ENCODE data around the gene TNFAIP8L1. TPM values are rescaled to one million over a fixed set of nuclear protein-coding genes. Genes with fewer than 3 reads are reported as not detected.
"Not testable (repeated sequence)": the region's sequence is repeated elsewhere in the genome, so short reads cannot be mapped to it uniquely, and the experiment has no call there.

Gene TNFAIP8L1
- 12.5 and 13.5 TPM in 2 replicates for total RNA-seq

DNA sequence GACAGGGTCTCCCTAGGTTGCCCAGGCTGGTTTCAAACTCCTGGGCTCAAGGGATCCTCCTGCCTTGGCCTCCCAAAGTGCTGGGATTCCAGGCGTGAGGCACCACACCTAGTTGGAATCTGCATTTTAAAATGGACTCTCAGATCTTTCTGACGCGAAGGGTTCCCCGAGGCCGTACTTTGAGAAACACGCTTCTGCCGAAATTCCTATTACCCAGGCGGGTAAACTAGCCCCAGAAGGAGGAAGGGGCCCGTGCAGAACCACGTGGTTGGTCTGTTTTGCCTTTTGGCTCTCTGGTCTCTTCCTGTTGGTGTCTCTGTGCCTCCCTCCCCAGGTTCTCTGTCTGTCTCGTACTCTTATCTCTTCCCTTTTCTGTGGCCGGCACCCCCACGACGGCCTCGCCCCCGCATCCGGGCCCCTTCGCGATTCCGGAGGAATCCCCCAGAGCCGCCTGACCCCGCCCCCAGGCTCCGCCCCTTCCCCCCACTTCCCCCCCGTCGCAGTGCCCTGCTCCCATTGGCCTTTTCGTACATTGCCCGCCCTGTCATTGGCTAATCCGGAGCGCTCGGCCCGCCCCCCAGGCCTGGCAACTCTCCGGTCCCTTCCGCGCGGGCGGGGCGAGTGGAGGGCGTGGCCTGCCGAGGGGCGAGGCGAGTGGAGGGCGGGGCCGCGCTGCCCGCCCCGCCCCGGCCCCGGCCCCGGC lies at the start of gene TNFAIP8L1:
TSS of gene TNFAIP8L1 (plus strand) at position 689 of the 703 bp plus-strand sequence. CDS start 12,354 bp downstream, outside the sequence.
- intact Hi-C loops (cut with micrococcal nuclease) = loop anchor here (1.0 to 5.0 kb wide), 3 partner anchors 31 to 167 kb away; partner anchors contain the start of genes HDGFL2, MYDGF and SEMA6B
- Mint-ChIP-seq H3K36me3 (ENCODE audit: low read depth) (peaks cover 10% of the 10 kb centered on the region), H3K27ac (peak within 1 kb of the TSS; percentile 94)

DNA sequence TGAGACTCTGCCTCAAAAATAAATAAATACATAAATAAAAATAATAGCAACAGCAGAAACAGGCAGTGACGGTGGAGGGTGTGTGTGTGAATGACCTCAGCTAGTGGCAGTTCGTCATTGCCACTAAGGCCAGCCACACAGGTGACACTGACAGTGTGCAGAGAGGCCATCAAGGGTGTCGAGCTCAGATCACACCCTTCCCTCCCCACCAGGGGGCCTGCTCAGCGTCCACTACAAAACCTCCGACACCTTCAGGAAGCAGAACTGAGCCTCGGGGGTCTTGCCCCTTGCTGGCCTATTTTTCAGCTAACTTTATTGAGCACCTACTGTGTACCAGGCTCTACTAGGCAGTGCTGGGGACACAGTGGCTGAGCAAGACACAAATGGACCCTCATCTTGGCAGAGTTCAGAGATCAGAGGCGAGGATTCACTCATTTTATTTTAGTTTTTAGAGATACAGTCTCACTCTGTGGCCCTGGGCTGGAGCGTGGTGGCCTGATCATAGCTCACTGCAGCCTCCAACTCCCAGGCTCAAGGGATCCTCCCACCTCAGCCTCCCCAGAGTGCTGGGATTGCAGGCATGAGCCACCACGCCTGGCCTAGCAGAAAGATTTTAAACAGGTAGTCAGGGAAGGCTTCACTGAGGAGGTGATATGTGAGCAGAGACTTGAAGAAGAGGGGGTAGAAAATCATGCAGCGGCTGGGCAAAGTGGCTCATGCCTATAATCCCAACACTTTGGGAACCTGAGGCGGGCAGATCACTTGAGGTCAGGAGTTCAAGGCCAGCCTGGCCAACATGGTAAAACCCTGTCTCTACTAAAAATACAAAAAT lies 49.5 kb upstream of the TNFAIP8L1 start:
- Mint-ChIP-seq H3K4me3 (no peak overlapping the region), H3K4me1 (no peaks in the 10 kb centered on the region), H3K36me3 (ENCODE audit: low read depth) (no peaks in the 10 kb centered on the region), H3K9me3 (no peaks in the 10 kb centered on the region), H3K27ac (no peak overlapping the region), H3K27me3 (peaks cover 40% of the 10 kb centered on the region)
- peak; percentile 67 for DNase-seq
- intact Hi-C loops (cut with micrococcal nuclease) = no loop called here

More for the DNA sequence above, at the start of gene TNFAIP8L1:
- Mint-ChIP-seq H3K9me3 (no peaks in the 10 kb centered on the region), H3K27me3 (no peaks in the 10 kb centered on the region), H3K4me1 (peaks cover 34% of the 10 kb centered on the region), H3K4me3 (peak within 1 kb of the TSS; percentile 100)
- DNase-seq = peak; percentile 100

DNA sequence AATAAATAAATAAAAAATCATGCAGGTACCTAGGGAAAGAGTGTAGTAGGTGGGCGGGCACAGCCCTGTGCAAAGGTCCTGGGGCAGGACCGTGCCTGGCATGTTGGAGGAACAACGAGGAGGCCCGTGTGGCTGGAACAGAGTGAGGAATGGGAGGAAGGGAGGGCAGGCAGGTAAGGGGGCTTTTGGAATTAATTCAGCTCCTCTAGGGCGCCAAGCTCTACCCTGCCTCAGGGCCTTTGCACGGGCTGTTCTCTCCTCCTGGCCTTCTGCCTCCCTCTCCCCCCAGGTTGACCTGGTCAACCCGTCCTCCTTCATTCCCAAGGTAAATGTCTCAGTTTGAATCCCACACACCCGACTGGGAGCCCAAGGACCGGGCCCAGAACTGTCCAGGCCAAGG lies 48.8 kb upstream of the TNFAIP8L1 start:
- H3K27me3 Mint-ChIP-seq = peaks cover 36% of the 10 kb centered on the region
- H3K4me1 Mint-ChIP-seq = no peaks in the 10 kb centered on the region
- intact Hi-C loops (cut with micrococcal nuclease) = no loop called here
- H3K9me3 Mint-ChIP-seq = no peaks in the 10 kb centered on the region
- no peak for DNase-seq
- H3K36me3 Mint-ChIP-seq (ENCODE audit: low read depth) = no peaks in the 10 kb centered on the region
- no peak overlapping the region for H3K4me3 Mint-ChIP-seq
- no peak overlapping the region for H3K27ac Mint-ChIP-seq

DNA sequence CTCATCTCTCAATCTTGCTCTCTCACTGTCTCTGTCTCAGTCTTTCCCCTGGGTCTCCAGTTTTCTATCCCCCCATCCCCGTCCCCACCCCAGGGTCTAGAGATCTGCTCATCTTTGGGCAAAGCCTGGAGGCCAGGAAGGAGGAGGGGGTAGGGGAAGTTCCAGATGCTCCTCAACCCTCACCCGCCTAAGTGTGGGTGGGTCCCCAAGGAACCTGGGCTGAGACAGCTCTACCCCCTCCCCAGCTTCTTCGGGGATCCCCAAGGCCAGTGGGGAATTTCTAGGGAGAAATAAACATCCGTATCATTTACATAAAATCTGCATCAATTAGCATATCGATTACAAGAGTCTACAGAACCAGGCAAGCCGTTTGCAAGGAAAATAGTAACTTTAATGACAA lies 48.0 kb upstream of the TNFAIP8L1 start:
- DNase-seq = no peak
- Mint-ChIP-seq H3K4me1 (no peaks in the 10 kb centered on the region), H3K27ac (no peak overlapping the region), H3K36me3 (ENCODE audit: low read depth) (no peaks in the 10 kb centered on the region), H3K27me3 (peaks cover 29% of the 10 kb centered on the region), H3K4me3 (no peak overlapping the region), H3K9me3 (no peaks in the 10 kb centered on the region)
- intact Hi-C loops (cut with micrococcal nuclease) = no loop called here

DNA sequence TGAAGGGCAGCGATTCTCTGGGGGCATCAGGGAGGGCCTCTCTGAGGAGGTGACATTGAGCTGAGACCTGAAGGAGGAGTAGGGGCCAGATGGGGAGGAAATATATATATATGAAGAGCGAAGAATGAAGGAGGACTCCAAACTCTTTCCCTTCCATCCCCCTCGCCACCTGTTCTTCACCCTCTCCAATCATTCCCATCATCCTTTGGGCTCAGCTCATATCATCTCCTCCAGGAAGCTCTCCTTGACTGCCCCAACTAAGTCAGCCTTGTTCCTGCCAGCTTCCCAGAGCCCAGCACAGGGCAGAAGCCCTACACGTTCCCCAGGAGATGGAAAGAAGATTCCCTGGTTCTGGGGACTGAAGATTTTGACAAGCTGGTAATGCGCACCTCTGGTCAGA lies 46.9 kb upstream of the TNFAIP8L1 start:
- intact Hi-C loops (cut with micrococcal nuclease) = no loop called here
- Mint-ChIP-seq H3K36me3 (ENCODE audit: low read depth) (no peaks in the 10 kb centered on the region), H3K27me3 (peaks cover 38% of the 10 kb centered on the region), H3K4me3 (no peak overlapping the region), H3K27ac (no peak overlapping the region), H3K9me3 (no peaks in the 10 kb centered on the region), H3K4me1 (peaks cover 2% of the 10 kb centered on the region)
- no peak for DNase-seq

DNA sequence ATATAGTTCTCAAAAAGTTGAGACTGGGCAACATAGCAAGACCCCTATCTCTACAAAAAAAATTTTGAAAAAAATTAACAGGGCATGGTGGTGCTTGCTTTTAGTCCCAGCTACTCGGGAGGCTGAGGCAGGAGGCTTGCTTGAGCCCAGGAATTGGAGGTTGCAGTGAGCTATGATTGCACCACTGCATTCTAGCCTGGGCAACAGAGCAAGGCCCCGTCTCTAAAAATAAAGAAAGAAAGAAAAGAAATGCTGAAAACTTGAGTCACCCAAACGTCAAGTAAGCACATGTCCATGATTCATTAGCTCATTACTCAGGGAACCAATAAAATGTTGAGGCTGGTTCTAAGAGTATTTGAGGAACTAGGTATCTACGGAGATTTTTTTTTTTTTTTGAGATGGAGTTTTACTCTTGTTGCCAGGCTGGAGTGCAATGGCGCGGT lies 45.9 kb upstream of the TNFAIP8L1 start:
- Mint-ChIP-seq H3K4me3 (no peak overlapping the region), H3K4me1 (peaks cover 5% of the 10 kb centered on the region), H3K27ac (no peak overlapping the region), H3K36me3 (ENCODE audit: low read depth) (no peaks in the 10 kb centered on the region), H3K27me3 (peaks cover 39% of the 10 kb centered on the region), H3K9me3 (no peaks in the 10 kb centered on the region)
- DNase-seq = no peak
- intact Hi-C loops (cut with micrococcal nuclease) = no loop called here

DNA sequence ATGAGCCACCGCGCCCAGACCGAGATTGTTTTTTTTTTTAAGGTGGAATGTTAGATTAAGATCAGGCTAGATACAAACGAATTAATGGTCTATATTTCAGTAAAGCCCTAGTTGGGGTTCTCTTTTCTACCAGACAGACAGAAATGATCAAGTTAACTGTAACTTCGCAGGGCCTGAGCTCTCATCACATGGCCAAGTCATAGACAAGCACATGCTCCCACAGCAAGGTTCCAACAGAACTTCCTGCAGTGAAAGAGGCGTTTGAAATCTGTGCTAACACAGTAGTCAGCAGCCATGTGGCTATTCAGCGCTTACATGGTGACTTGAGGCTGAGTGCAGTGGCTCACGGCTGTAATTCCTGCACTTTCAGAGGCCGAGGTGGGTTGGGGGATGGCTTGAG lies 45.1 kb upstream of the TNFAIP8L1 start:
- no peak overlapping the region for H3K27ac Mint-ChIP-seq

DNA sequence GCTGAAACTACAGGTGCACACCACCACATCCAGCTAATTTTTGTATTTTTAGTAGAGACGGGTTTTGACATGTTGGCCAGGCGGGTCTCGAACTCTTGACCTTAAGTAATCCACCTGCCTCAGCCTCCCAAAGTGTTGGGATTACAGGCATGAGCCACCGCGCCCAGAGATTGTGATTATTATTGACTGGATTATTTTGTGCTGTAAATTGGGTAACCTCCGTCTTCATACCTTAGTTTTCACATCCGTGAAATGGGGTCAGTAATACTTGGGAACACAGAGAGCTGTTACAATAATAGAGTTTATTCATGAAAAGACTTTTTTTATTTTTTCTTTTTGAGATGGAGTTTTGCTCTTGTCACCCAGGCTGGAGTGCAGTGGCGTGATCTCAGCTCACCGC lies 44.2 kb upstream of the TNFAIP8L1 start:
- H3K27ac Mint-ChIP-seq; H3K4me3 Mint-ChIP-seq; H3K36me3 Mint-ChIP-seq (ENCODE audit: low read depth); H3K4me1 Mint-ChIP-seq; H3K9me3 Mint-ChIP-seq; intact Hi-C loops (cut with micrococcal nuclease); DNase-seq: not testable (repeated sequence)
- H3K27me3 Mint-ChIP-seq = peaks cover 43% of the 10 kb centered on the region

More for the DNA sequence above, 45.1 kb upstream of the TNFAIP8L1 start:
- intact Hi-C loops (cut with micrococcal nuclease) = no loop called here
- no peaks in the 10 kb centered on the region for H3K9me3 Mint-ChIP-seq
- peaks cover 44% of the 10 kb centered on the region for H3K27me3 Mint-ChIP-seq
- no peaks in the 10 kb centered on the region for H3K36me3 Mint-ChIP-seq (ENCODE audit: low read depth)
- no peak for DNase-seq
- no peak overlapping the region for H3K4me3 Mint-ChIP-seq
- H3K4me1 Mint-ChIP-seq = peaks cover 6% of the 10 kb centered on the region

DNA sequence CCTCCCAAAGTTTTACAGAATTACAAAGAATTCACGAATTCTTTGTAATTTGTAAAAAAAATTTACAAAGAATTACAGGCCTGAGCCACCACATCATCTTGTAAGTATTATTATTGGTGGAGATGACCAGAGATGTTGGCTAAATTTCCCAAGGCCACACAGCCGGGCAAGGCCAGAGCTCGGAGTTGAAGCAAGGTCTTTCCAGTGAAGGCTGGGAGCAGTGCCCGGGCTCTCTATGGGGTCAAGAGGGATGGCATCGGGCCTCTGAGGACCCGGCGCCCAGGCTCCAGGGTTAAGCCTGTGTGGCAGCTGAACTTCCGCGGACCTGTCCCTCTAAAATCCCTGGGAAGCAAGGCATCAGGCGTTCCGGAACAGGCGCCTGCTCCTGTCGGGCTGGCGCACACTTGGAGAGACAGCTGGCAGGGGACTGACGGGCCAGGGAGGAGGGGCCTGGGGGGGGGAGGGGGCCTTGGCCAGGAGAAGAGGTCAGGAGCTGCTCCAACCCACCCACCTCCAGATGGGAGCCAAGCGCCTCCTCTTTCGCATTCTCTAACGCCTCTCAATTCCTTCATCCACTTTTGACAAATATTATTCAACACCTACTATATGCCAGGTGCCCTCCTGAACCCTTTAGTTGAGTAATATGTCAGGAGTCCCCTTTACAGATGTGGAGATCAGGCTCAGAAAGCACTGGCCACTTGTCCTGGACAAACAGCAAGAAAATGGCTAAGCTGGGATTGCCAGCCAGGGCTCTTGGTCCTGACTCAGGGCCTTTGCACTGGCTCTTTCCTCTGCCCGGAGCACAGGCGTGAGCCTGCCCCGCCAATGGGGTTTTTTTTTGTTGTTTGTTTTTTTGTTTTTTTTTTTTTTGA lies 43.0 kb upstream of the TNFAIP8L1 start:
- H3K27me3 Mint-ChIP-seq = peaks cover 44% of the 10 kb centered on the region
- no peaks in the 10 kb centered on the region for H3K9me3 Mint-ChIP-seq
- H3K4me3 Mint-ChIP-seq = no peak overlapping the region
- peaks cover 6% of the 10 kb centered on the region for H3K4me1 Mint-ChIP-seq
- intact Hi-C loops (cut with micrococcal nuclease) = no loop called here
- DNase-seq = no peak
- no peaks in the 10 kb centered on the region for H3K36me3 Mint-ChIP-seq (ENCODE audit: low read depth)
- no peak overlapping the region for H3K27ac Mint-ChIP-seq

DNA sequence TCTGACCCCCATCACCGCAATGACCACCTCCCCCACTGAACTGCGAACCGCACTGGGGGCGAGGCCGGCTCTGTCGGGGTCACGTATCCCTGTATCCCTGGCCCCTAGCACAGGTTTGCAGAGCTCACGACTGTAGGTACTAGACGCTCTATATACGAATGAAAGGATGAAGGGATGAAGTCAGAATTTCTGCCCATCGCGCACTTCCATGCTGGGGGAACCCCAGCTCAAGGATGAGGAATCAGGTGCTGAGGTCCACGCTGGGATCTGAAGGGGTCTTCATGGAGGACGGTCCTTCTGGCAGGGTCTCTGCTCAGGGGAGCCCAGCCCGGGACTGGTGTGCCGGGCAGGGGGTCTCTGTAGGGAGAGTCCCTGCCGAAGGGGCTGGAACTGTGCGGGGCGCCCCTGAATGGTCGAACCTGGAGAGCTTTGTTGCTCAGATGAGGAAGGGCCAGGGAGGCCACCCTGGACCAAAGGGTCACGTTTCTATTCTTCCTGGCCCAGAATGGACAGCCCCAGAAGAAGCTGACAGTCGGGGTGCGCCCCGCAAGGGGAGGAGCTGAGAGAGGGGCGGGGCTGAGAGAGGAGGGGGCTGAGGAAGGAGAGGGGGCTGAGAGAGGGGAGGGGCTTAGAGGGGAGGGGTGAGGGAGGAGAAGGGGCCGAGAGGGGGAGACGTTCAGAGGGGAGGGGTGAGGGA lies 41.9 kb upstream of the TNFAIP8L1 start:
- Mint-ChIP-seq H3K27me3 (peaks cover 39% of the 10 kb centered on the region), H3K27ac (no peak overlapping the region), H3K4me1 (peaks cover 6% of the 10 kb centered on the region), H3K4me3 (peak overlapping the region; percentile 30), H3K9me3 (no peaks in the 10 kb centered on the region), H3K36me3 (ENCODE audit: low read depth) (no peaks in the 10 kb centered on the region)
- DNase-seq = peak; percentile 78
- intact Hi-C loops (cut with micrococcal nuclease) = no loop called here

DNA sequence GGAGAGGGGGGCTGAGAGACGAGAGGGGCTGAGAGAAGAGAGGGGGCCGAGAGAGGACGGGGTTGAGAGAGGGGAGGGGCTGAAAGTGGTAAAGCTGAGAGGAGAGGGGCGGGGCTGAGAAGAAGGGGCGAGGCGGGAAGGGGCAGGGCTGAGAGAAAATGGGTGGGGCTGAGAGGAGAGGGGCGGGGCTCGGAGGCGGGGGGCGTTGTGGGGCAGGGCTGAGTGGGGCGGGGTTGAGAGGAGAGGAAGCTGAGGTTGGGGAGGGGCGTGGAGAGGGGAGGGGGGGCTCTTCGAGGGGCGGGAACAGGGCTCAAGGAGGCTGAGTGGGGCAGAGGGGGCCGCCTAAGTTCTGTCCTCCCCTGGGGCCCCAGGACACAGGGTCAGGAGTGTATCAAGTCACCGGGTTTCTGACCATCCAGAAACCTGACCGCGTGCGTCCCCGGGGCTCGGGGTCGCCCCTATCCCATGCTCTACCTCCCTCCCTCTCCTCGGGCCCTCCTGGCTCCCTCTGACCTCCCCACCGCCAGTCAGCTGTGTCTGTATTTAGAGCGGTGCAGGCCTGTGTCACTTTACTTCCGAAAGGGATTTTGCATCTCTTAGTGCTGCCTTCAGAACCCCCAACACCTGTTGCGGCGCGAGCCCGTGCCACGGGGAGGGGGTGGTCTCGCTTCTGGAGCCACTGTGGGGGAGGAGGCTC lies 41.2 kb upstream of the TNFAIP8L1 start:
- intact Hi-C loops (cut with micrococcal nuclease) = no loop called here

DNA sequence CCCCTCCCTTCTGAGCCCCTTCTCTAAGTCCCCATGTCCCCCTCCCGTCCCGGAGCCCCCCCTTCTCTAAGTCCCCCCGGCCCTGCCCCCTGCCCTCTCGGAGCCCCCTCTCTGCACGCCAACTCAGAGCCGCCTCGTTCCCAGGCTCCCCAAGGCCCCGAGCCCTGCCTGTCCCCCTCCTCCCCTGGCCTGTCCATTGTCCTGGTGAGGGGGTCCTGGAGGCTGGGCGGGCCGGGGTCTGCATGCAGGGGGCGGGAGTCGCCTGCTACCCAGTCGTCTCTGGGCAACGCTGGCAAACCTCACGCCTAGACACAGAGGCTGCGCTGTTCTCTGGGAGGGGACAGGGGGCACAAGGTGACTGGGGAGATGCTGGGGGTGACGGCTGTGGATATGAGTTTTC lies 40.6 kb upstream of the TNFAIP8L1 start:
- Mint-ChIP-seq H3K4me1 (peaks cover 6% of the 10 kb centered on the region), H3K4me3 (no peak overlapping the region)
- intact Hi-C loops (cut with micrococcal nuclease) = no loop called here

More for the DNA sequence above, 41.2 kb upstream of the TNFAIP8L1 start:
- peaks cover 6% of the 10 kb centered on the region for H3K4me1 Mint-ChIP-seq
- no peaks in the 10 kb centered on the region for H3K36me3 Mint-ChIP-seq (ENCODE audit: low read depth)
- H3K27ac Mint-ChIP-seq = no peak overlapping the region
- no peaks in the 10 kb centered on the region for H3K9me3 Mint-ChIP-seq
- peak; percentile 78 for DNase-seq
- H3K4me3 Mint-ChIP-seq = peak overlapping the region; percentile 15
- peaks cover 33% of the 10 kb centered on the region for H3K27me3 Mint-ChIP-seq

More for the DNA sequence above, 40.6 kb upstream of the TNFAIP8L1 start:
- Mint-ChIP-seq H3K27ac (no peak overlapping the region), H3K27me3 (peaks cover 33% of the 10 kb centered on the region), H3K36me3 (ENCODE audit: low read depth) (no peaks in the 10 kb centered on the region), H3K9me3 (no peaks in the 10 kb centered on the region)
- no peak for DNase-seq
